ENCODE data around the gene TAF4. TPM values are rescaled to one million over a fixed set of nuclear protein-coding genes. Genes with fewer than 3 reads are reported as not detected.

Gene TAF4
- total and polyA plus RNA-seq, 2 of the 13 experiments (the other 11 are each of a cell fraction or from before 2014, with no cell fraction given) = 5.9 to 12.0 TPM

- 0 out of 2 replicates have a peak, but pooled peaks have one; percentile 38 for TF ChIP-seq ZNF280D (CRISPR knock-in tag; IDR thresholded peaks at IDR 0.05)
- no peak for TF ChIP-seq ZNF7 (CRISPR knock-in tag; IDR thresholded peaks at IDR 0.05)
- TF ChIP-seq ZNF800 (CRISPR knock-in tag; IDR thresholded peaks at IDR 0.05) = no peak
- no peak for TF ChIP-seq ZNF10 (CRISPR knock-in tag; IDR thresholded peaks at IDR 0.05; ENCODE audit: borderline replicate concordance, low read depth)
- no peak for TF ChIP-seq ZNF17 (CRISPR knock-in tag; IDR thresholded peaks at IDR 0.05)
- no peak for TF ChIP-seq ZNF460 (CRISPR knock-in tag; IDR thresholded peaks at IDR 0.05; ENCODE audit: borderline replicate concordance)
- no peak for TF ChIP-seq KLF12 (CRISPR knock-in tag; IDR thresholded peaks at IDR 0.05; ENCODE audit: borderline replicate concordance)
- TF ChIP-seq RXRB (CRISPR knock-in tag; IDR thresholded peaks at IDR 0.05; ENCODE audit: borderline replicate concordance) = no peak
- TF ChIP-seq ZNF280B (CRISPR knock-in tag; IDR thresholded peaks at IDR 0.05; ENCODE audit: borderline replicate concordance) = peak; percentile 39; the same call in 1 of the 2 replicates
- no peak for TF ChIP-seq ZNF678 (CRISPR knock-in tag; IDR thresholded peaks at IDR 0.05)
- TF ChIP-seq RBM22 (optimal IDR thresholded peaks at IDR 0.05; ENCODE audit: low read length) = peak; percentile 58
- TF ChIP-seq SMAD9 (CRISPR knock-in tag; IDR thresholded peaks at IDR 0.05) = no peak
- TF ChIP-seq ZNF18 (CRISPR knock-in tag; IDR thresholded peaks at IDR 0.05; ENCODE audit: insufficient replicate concordance) = no peak
- no peak for TF ChIP-seq NAIF1 (CRISPR knock-in tag; IDR thresholded peaks at IDR 0.05; ENCODE audit: borderline replicate concordance)
- no peak for TF ChIP-seq ZNF577 (CRISPR knock-in tag; IDR thresholded peaks at IDR 0.05; ENCODE audit: borderline replicate concordance, low read depth)
- TF ChIP-seq CREBL2 (CRISPR knock-in tag; IDR thresholded peaks at IDR 0.05; ENCODE audit: borderline replicate concordance) = no peak
- TF ChIP-seq KLF6 (CRISPR knock-in tag; IDR thresholded peaks at IDR 0.05) = no peak
- no peak for TF ChIP-seq FOSL2 (CRISPR knock-in tag; IDR thresholded peaks at IDR 0.05)
These were observed 61.9 kb downstream of the TAF4 start (continued) for GRCh38 chr20:62003567-62004405.

All from HepG2 (cell line).